Measurements from ENCODE around the gene EVA1B. TPM values are rescaled to one million over a fixed set of nuclear protein-coding genes. Genes with fewer than 3 reads are reported as not detected.

EVA1B gene
- total RNA-seq, 1 donor from 2014 or later: 9.0 TPM

GRCh38 chr1:36273024-36273423 is 50.4 kb downstream of the EVA1B start:
- no peak overlapping the region for H3K4me3 Mint-ChIP-seq
- H3K27me3 Mint-ChIP-seq: no peaks in the 10 kb centered on the region
- DNase-seq: no peak
- H3K9me3 Mint-ChIP-seq: no peaks in the 10 kb centered on the region
- no peak overlapping the region for H3K27ac Mint-ChIP-seq
- H3K36me3 Mint-ChIP-seq (ENCODE audit: low read depth): peaks cover 34% of the 10 kb centered on the region
- intact Hi-C loops (cut with micrococcal nuclease): no loop called here
- H3K4me1 Mint-ChIP-seq: peaks cover 9% of the 10 kb centered on the region

Other genes starting within 250 kb of the EVA1B start
- not detected in 2 replicates for gene TEKT2, start 239.6 kb downstream of the EVA1B start, total RNA-seq
- 35.3 and 38.8 TPM in 2 replicates for gene ADPRS, start 234.8 kb downstream of the EVA1B start, total RNA-seq
- gene COL8A2, start 198.4 kb downstream of the EVA1B start, total RNA-seq: 0.12 TPM in 2 replicates
- gene TRAPPC3, start 174.2 kb downstream of the EVA1B start, total RNA-seq: 71.2 and 72.4 TPM in 2 replicates
- 170 and 177 TPM in 2 replicates for gene MAP7D1, start 167.5 kb downstream of the EVA1B start, total RNA-seq
- 157 and 161 TPM in 2 replicates for gene THRAP3, start 99.2 kb downstream of the EVA1B start, total RNA-seq
- gene SH3D21, start 17.3 kb downstream of the EVA1B start, total RNA-seq: 17.0 and 19.4 TPM in 2 replicates
- gene STK40, start 62.3 kb upstream of the EVA1B start, total RNA-seq: 40.6 and 51.3 TPM in 2 replicates
- gene LSM10, start 74.3 kb upstream of the EVA1B start, total RNA-seq: 58.6 and 61.6 TPM in 2 replicates
- gene OSCP1, start 126.8 kb upstream of the EVA1B start, total RNA-seq: 0.82 and 0.92 TPM in 2 replicates
- 117 and 126 TPM in 2 replicates for gene MRPS15, start 140.7 kb upstream of the EVA1B start, total RNA-seq
- gene CSF3R, start 159.3 kb upstream of the EVA1B start, total RNA-seq: 0.07 and 0.16 TPM in 2 replicates

Measured in activated CD4-positive, alpha-beta T cell treated with anti-CD3 and anti-CD28 coated beads, Interleukin-2, amount 10 ng/mL, durations not matched to agents 24 days and 14 days (primary cell).